C4-2B (cell line): Measurements from ENCODE around the gene TOX2.

Experiments used
- CTCF ChIP-seq: fragments of 450-650 bp; conservative IDR thresholded peaks from 2 replicates; pipeline ENCODE4 v1.5.1; 2017; ENCODE audit warnings: mild to moderate bottlenecking
- ZFX ChIP-seq: fragments of 450-650 bp; IDR thresholded peaks from 2 replicates; pipeline ENCODE4 v1.6.1; 2017

DNA sequence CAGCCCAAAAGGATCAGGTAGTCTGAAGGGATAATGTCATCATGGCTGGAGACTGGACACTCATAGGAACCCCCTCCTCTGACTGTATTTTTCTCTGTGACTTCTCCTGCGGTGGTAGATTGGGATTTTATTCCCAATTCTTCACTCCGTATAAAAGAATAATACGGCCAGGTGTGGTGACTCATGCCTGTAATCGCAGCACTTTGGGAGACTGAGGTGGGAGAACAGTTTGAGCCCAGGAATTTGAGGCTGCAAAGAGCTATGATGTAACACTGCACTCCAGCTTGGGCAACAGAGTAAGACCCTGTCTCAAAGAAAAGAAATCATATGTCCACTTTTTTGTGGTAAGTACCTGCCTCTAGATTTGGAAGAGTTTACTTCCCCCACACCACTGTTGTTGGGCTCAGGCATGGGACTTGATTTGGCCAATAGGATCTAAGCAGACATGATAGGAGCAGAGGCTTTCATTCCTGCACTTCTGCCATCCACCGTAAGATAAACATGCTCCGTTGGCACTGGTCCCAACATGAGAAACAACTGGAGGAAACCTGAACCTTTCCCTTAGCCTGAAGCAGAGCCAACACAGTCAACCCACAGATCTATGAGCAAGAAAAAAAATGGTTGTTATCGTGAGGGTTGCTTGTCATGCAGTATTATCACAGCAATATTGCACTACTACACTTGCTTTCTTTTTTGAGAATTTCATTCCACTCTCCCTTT is 190.3 kb downstream of the TOX2 start:
- TF ChIP-seq CTCF (no peak), ZFX (no peak)
